CD4-positive, alpha-beta memory T cell (primary cell): ENCODE data around the gene SLC6A3. TPM values are rescaled to one million over a fixed set of nuclear protein-coding genes. Genes with fewer than 3 reads are reported as not detected.

ENCODE experiments used
- CTCF ChIA-PET: fragments of 350-600 bp; sonication (Branson Sonifier 250); formaldehyde crosslinking; loops from one replicate; lab custom pipeline; 2021; ENCODE audit warnings: inconsistent platforms; ENCODE audit not compliant: partially characterized antibody; lab: Charles Lee
- POLR2A ChIA-PET: fragments of 350-600 bp; sonication (Branson Sonifier 250); formaldehyde crosslinking; loops from one replicate; lab custom pipeline; 2021; ENCODE audit not compliant: partially characterized antibody; lab: Charles Lee
- DNase-seq, 5 donors: peaks; one replicate each; pipeline versions ENCODE4 v3.0.0 to v3.0.0-alpha.2; 2020 to 2022; ENCODE audit warnings: mixed read lengths in 1 of 5
- H3K27ac ChIP-seq: one replicate; pipeline ENCODE4 v1.7.0; 2013; ENCODE audit warnings: low read depth, low read length
- H3K27me3 ChIP-seq: 2 replicates; pipeline ENCODE4 v1.7.0; 2013; ENCODE audit warnings: mild to moderate bottlenecking, low read length, moderate library complexity; ENCODE audit not compliant: insufficient read depth
- H3K36me3 ChIP-seq: 2 replicates; pipeline ENCODE4 v1.7.0; 2013; ENCODE audit warnings: mild to moderate bottlenecking, low read length, moderate library complexity; ENCODE audit not compliant: insufficient read depth
- H3K4me1 ChIP-seq: 2 replicates; pipeline ENCODE4 v1.7.0; 2013; ENCODE audit warnings: mild to moderate bottlenecking, low read length, moderate library complexity; ENCODE audit not compliant: insufficient read depth
- H3K4me3 ChIP-seq, 2 donors: one replicate each; pipeline ENCODE4 v1.7.0; 2013; ENCODE audit warnings: low read length in 2 of 2, mild to moderate bottlenecking in 1 of 2
- H3K9me3 ChIP-seq, 2 donors: one replicate each; pipeline ENCODE4 v1.7.0; 2013; ENCODE audit warnings: low read length in 2 of 2, control low read depth in 1 of 2; ENCODE audit not compliant: control insufficient read depth in 1 of 2
- H3K27ac Mint-ChIP-seq, 7 donors: one replicate each; pipeline ENCODE4 v1.8.0; 2020 to 2021; ENCODE audit warnings: mixed read lengths in 7 of 7, mild to moderate bottlenecking in 6 of 7, inconsistent platforms in 3 of 7, moderate library complexity in 3 of 7
- H3K27me3 Mint-ChIP-seq, 2 donors: one replicate each; pipeline ENCODE4 v1.8.0; 2020 to 2021; ENCODE audit warnings: mixed read lengths in 2 of 2
- H3K36me3 Mint-ChIP-seq, 2 donors: one replicate each; pipeline ENCODE4 v1.8.0; 2020 to 2021; ENCODE audit warnings: mixed read lengths in 2 of 2, inconsistent platforms in 1 of 2, mild to moderate bottlenecking in 1 of 2
- H3K4me1 Mint-ChIP-seq, 4 donors: one replicate each; pipeline ENCODE4 v1.8.0; 2020 to 2021; ENCODE audit warnings: mixed read lengths in 4 of 4, mild to moderate bottlenecking in 1 of 4
- H3K4me3 Mint-ChIP-seq, 8 donors: one replicate each; pipeline ENCODE4 v1.8.0; 2020 to 2021; ENCODE audit warnings: mixed read lengths in 8 of 8, mild to moderate bottlenecking in 7 of 8, moderate library complexity in 6 of 8, inconsistent platforms in 3 of 8
- H3K9me3 Mint-ChIP-seq, 8 donors: one replicate each; pipeline ENCODE4 v1.8.0; 2020 to 2021; ENCODE audit warnings: mixed read lengths in 8 of 8, mild to moderate bottlenecking in 5 of 8, inconsistent platforms in 3 of 8, moderate library complexity in 1 of 8
- intact Hi-C: fragments of 100-400 bp; cut with micrococcal nuclease; formaldehyde crosslinking; loops from one replicate; pipeline ENCODE4 v1.15.1; 2023
- polyA plus RNA-seq, 2 donors: library from polyadenylated mRNA; unstranded; fragments of 300-500 nt; fragmentation: Illumina TruSeq; gene quantifications; one replicate each; pipeline ENCODE4 v1.2.3, GENCODE V29; 2021
- total RNA-seq, 2 experiments: library from RNA; stranded (reverse); gene quantifications; one replicate each; pipeline ENCODE4 v1.2.3, GENCODE V29; 2021

Gene SLC6A3
- total and polyA plus RNA-seq, 4 experiments from 2014 or later, result not detected

GRCh38 chr5:1394881-1395860 lies 50.1 kb downstream of the SLC6A3 start:
- DNase-seq, result no peak
- Histone ChIP-seq H3K27ac (no peak overlapping the region), H3K9me3 (no peaks in the 10 kb centered on the region), H3K36me3 (no peaks in the 10 kb centered on the region), H3K27me3 (peaks cover 3% of the 10 kb centered on the region), H3K4me3 (no peak overlapping the region), H3K4me1 (no peaks in the 10 kb centered on the region)
- ChIA-PET POLR2A (interaction anchor here (0.6 to 1.0 kb wide), 3 partner anchors 9 to 97 kb away, joined by 3 read pairs; partner anchors contain the start of gene CLPTM1L), CTCF (interaction anchor here (1.7 kb wide), 1 partner anchor 16 kb away, joined by 6 read pairs; no protein-coding TSS in a partner anchor)
- Mint-ChIP-seq H3K9me3 (peaks cover 0 to 4% (median 0%) of the 10 kb centered on the region in 8 donors), H3K27me3 (peaks cover 22% of the 10 kb centered on the region in 2 donors), H3K27ac (no peak overlapping the region), H3K4me3 (peak overlapping the region in 1 of 8 donors; percentile 26), H3K36me3 (no peaks in the 10 kb centered on the region), H3K4me1 (no peaks in the 10 kb centered on the region)
- intact Hi-C loops, result no loop called here

DNA sequence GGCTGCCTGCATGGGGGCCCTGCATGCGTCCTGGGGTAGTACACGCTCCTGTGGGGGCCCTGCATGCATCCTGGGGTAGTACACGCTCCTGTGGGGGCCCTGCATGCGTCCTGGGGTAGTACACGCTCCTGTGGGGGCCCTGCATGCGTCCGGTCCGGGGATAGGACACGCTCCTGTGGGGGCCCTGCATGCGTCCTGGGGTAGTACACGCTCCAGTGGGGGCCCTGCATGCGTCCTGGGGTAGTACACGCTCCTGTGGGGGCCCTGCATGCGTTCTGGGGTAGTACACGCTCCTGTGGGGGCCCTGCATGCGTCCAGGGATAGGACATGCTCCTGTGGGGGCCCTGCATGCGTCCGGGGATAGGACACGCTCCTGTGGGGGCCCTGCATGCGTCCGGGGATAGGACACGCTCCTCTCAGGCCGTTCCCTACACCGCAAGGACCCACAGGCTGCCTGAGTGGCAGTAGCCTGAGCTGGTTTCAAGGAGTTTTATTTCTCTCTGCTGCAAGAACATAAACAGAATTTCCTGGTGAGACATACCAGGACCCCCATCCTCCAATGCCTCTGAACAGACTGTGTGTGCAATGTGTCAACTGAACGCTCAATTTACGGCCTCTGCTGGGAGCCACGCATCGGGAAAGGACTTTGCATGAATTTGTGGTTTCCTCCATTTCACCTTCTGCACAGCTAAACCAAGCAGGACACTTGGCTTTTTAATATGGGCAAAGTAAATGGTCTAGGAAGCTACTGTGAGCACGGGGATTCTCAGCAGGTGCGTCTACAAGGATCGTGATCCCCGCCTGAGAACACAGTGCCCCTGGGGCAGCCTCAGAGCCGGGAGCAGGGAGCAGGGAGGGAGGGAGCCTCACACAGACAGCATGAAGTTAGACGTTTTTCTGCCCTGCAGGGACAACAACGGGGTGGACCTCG lies 51.4 kb downstream of the SLC6A3 start:
- peaks cover 0 to 4% (median 0%) of the 10 kb centered on the region in 8 donors for H3K9me3 Mint-ChIP-seq
- intact Hi-C loops, result no loop called here
- Histone ChIP-seq H3K27me3 (peaks cover 3% of the 10 kb centered on the region), H3K9me3 (no peaks in the 10 kb centered on the region), H3K36me3 (no peaks in the 10 kb centered on the region), H3K4me1 (no peaks in the 10 kb centered on the region), H3K27ac (no peak overlapping the region), H3K4me3 (no peak overlapping the region)
- no peak for DNase-seq
- no peaks in the 10 kb centered on the region for H3K4me1 Mint-ChIP-seq
- peaks cover 19 to 22% of the 10 kb centered on the region in 2 donors for H3K27me3 Mint-ChIP-seq
- CTCF ChIA-PET, result interaction anchor here (1.4 kb wide), 1 partner anchor 14 kb away, joined by 4 read pairs; no protein-coding TSS in a partner anchor
- POLR2A ChIA-PET, result no interaction called here
- no peak overlapping the region for H3K4me3 Mint-ChIP-seq
- no peaks in the 10 kb centered on the region for H3K36me3 Mint-ChIP-seq
- H3K27ac Mint-ChIP-seq, result peak overlapping the region in 1 of 7 donors; percentile 31

DNA sequence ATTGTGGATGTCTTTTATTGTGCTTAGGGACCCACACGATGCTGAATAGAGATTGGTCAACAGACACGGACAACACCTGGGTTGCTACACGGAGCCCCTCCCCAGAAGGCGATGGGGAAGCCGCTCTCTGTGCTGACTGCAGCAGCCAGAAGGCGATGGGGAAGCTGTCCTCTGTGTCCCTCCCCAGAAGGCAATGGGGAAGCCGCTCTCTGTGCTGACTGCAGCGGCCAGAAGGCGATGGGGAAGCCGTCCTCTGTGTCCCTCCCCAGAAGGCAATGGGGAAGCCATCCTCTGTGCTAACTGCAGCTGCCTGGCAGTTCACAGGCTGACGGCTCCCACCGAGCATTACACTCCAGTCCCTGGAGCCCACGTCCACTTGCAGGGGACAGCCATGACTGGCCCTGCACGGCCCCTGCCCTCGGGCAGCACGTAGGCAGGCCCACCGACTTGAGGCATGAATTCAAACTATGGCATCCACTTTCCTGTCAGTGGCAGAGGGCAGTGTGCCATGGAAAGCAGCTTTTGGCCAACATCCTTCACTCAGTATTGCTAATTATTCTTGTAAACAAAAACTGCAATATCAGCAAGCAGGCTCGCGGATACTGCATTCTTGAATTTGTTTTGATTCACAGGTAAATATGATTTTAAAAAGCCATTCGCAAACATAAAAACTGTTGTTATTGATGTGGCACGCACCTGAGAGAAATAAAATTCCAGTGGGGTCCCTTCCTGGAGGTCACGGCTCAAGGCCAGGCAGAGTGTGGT lies 52.3 kb downstream of the SLC6A3 start:
- CTCF ChIA-PET, result interaction anchor here (0.6 to 1.4 kb wide), 2 partner anchors 13 to 14 kb away, joined by 3 to 4 read pairs; no protein-coding TSS in a partner anchor
- no peak overlapping the region for H3K27ac ChIP-seq
- Mint-ChIP-seq H3K27me3 (peaks cover 19 to 22% of the 10 kb centered on the region in 2 donors), H3K36me3 (no peaks in the 10 kb centered on the region), H3K4me3 (no peak overlapping the region), H3K4me1 (peaks cover 0 to 5% (median 2%) of the 10 kb centered on the region in 4 donors), H3K9me3 (peaks cover 0 to 5% (median 0%) of the 10 kb centered on the region in 8 donors), H3K27ac (no peak overlapping the region)
- intact Hi-C loops, result no loop called here
- H3K4me1 ChIP-seq, result no peaks in the 10 kb centered on the region
- no peaks in the 10 kb centered on the region for H3K36me3 ChIP-seq
- DNase-seq, result no peak
- H3K27me3 ChIP-seq, result peaks cover 3% of the 10 kb centered on the region
- POLR2A ChIA-PET, result no interaction called here
- H3K4me3 ChIP-seq, result no peak overlapping the region
- no peaks in the 10 kb centered on the region for H3K9me3 ChIP-seq

GRCh38 chr5:1392261-1392660 lies 53.0 kb downstream of the SLC6A3 start:
- peaks cover 17 to 22% of the 10 kb centered on the region in 2 donors for H3K27me3 Mint-ChIP-seq
- Histone ChIP-seq H3K27ac (no peak overlapping the region), H3K36me3 (no peaks in the 10 kb centered on the region), H3K4me3 (no peak overlapping the region), H3K4me1 (peaks cover 3% of the 10 kb centered on the region), H3K9me3 (no peaks in the 10 kb centered on the region), H3K27me3 (peaks cover 3% of the 10 kb centered on the region)
- H3K36me3 Mint-ChIP-seq, result no peaks in the 10 kb centered on the region
- ChIA-PET POLR2A (no interaction called here), CTCF (interaction anchor here (0.6 kb wide), 1 partner anchor 13 kb away, joined by 3 read pairs; no protein-coding TSS in a partner anchor)
- no peak overlapping the region for H3K27ac Mint-ChIP-seq
- DNase-seq, result no peak
- peaks cover 0 to 5% (median 0%) of the 10 kb centered on the region in 8 donors for H3K9me3 Mint-ChIP-seq
- intact Hi-C loops, result no loop called here
- no peak overlapping the region for H3K4me3 Mint-ChIP-seq
- peaks cover under 1 to 8% (median 3%) of the 10 kb centered on the region in 4 donors for H3K4me1 Mint-ChIP-seq

GRCh38 chr5:1391691-1392090 lies 53.5 kb downstream of the SLC6A3 start:
- Mint-ChIP-seq H3K27ac (no peak overlapping the region), H3K9me3 (peaks cover 0 to 5% (median 0%) of the 10 kb centered on the region in 8 donors), H3K36me3 (no peaks in the 10 kb centered on the region), H3K27me3 (peaks cover 16 to 18% of the 10 kb centered on the region in 2 donors), H3K4me1 (peaks cover 6 to 13% (median 8%) of the 10 kb centered on the region in 4 donors), H3K4me3 (no peak overlapping the region)
- Histone ChIP-seq H3K4me1 (peaks cover 9% of the 10 kb centered on the region), H3K27me3 (peaks cover 3% of the 10 kb centered on the region), H3K9me3 (no peaks in the 10 kb centered on the region), H3K27ac (no peak overlapping the region), H3K4me3 (no peak overlapping the region), H3K36me3 (no peaks in the 10 kb centered on the region)
- no peak for DNase-seq
- intact Hi-C loops, result no loop called here
- ChIA-PET CTCF (no interaction called here), POLR2A (no interaction called here)

DNA sequence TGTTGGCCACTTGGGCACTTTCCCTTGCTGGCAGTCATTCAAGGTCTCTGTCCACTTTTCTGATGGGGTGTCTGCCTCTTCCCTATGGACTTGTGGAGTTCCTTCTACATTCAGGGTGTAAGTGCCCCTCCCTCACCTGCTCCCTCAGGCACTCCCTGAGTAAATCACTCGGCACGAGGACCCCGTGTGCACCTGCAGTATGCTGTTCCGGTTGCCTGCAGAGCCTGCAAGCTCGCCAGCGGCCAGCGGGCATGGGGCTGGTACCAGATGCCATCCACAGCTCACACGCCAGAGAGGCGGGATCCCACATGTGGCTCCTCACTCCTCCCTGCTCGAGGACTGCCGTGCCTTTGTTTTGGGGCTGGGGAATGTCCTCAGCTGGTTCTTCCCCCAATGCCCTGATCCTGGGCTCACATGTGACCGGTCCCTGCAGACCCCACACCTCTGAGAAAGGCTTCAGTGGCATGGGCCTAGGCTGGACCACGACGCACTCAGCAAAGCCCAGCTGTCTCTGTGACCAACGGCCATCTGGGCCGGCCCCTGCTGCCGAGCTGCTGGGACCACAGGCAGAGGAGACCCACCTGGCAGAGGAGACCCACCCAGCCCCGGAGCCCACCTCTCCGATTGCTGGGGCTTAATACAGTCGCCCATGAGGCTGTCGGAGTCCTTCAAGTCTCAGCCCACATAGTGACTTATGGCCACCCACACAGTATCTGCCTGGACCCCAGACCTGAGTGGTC lies 54.2 kb downstream of the SLC6A3 start:
- Histone ChIP-seq H3K4me1 (peaks cover 12% of the 10 kb centered on the region), H3K36me3 (no peaks in the 10 kb centered on the region), H3K4me3 (no peak overlapping the region), H3K27ac (no peak overlapping the region), H3K27me3 (peaks cover 3% of the 10 kb centered on the region), H3K9me3 (no peaks in the 10 kb centered on the region)
- Mint-ChIP-seq H3K27ac (no peak overlapping the region), H3K4me1 (peaks cover 12 to 20% (median 13%) of the 10 kb centered on the region in 4 donors), H3K9me3 (peaks cover 0 to 5% (median 0%) of the 10 kb centered on the region in 8 donors), H3K27me3 (peaks cover 15 to 16% of the 10 kb centered on the region in 2 donors), H3K4me3 (no peak overlapping the region), H3K36me3 (peaks cover 0 to 3% of the 10 kb centered on the region in 2 donors)
- DNase-seq, result no peak
- CTCF ChIA-PET, result no interaction called here
- intact Hi-C loops, result no loop called here
- POLR2A ChIA-PET, result no interaction called here
